Panc1 (cell line): Measurements from ENCODE around the gene DNAJC10. TPM values are rescaled to one million over a fixed set of nuclear protein-coding genes. Genes with fewer than 3 reads are reported as not detected.

Source experiments
- ATAC-seq: fragments of 200-7000 bp; cut with Tn5 transposase; 2 replicates; pipeline ENCODE4 v1.9.1; 2020; ENCODE audit warnings: mild to moderate bottlenecking, moderate library complexity
- BruUV-seq: library from RNA; stranded (reverse); fragments of 400-500 nt; replicated peaks from 2 replicates; lab custom pipeline; 2021; lab: Mats Ljungman, UMichigan
- CTCF ChIA-PET: fragments of 300-600 bp; sonication (Branson Sonifier 250); formaldehyde crosslinking; loops from one replicate; lab custom pipeline; 2022; ENCODE audit warnings: antibody characterized with exemption; lab: Charles Lee
- POLR2A ChIA-PET: fragments of 300-600 bp; sonication (Branson Sonifier 250); formaldehyde crosslinking; loops from one replicate; lab custom pipeline; 2022; ENCODE audit warnings: antibody characterized with exemption; lab: Charles Lee
- DNase-seq: peaks from one replicate; pipeline ENCODE4 v3.0.0-alpha.2; 2010; ENCODE audit warnings: low read depth, low spot score
- H3K27ac ChIP-seq: 2 replicates; pipeline ENCODE4 v1.5.1; 2011; ENCODE audit warnings: mild to moderate bottlenecking, low read length, inconsistent platforms
- H3K27me3 ChIP-seq: fragments of 200-500 bp; sonication (Bioruptor generic); 2 replicates; pipeline ENCODE4 v1.6.0; 2014; ENCODE audit warnings: low read length, inconsistent platforms; ENCODE audit not compliant: control insufficient read depth, insufficient read depth
- H3K36me3 ChIP-seq: fragments of 200-500 bp; sonication (Bioruptor generic); 2 replicates; pipeline ENCODE4 v1.5.1; 2014; ENCODE audit warnings: inconsistent platforms, mild to moderate bottlenecking, low read length, moderate library complexity; ENCODE audit not compliant: control insufficient read depth, insufficient read depth
- H3K4me1 ChIP-seq: 2 replicates; pipeline ENCODE4 v1.5.1; 2011; ENCODE audit warnings: inconsistent platforms, mild to moderate bottlenecking, low read length, moderate library complexity; ENCODE audit not compliant: control insufficient read depth, insufficient read depth
- H3K4me3 ChIP-seq, 2 experiments: 2 replicates each; pipeline ENCODE4 v1.5.1; 2011 to 2012; ENCODE audit warnings: low read depth in 2 of 2, low read length in 2 of 2, mild to moderate bottlenecking in 2 of 2, inconsistent platforms in 1 of 2, moderate library complexity in 1 of 2
- H3K9me3 ChIP-seq: fragments of 200-500 bp; sonication (Bioruptor generic); 2 replicates; pipeline ENCODE4 v1.5.1; 2014; ENCODE audit warnings: low read depth, mild to moderate bottlenecking, inconsistent platforms, low read length, moderate library complexity; ENCODE audit not compliant: control insufficient read depth, insufficient read depth
- CTCF ChIP-seq: fragments of 450-650 bp; IDR thresholded peaks from 2 replicates; pipeline ENCODE4 v1.5.1; 2017; ENCODE audit warnings: mild to moderate bottlenecking
- POLR2AphosphoS5 ChIP-seq: IDR thresholded peaks from 2 replicates; pipeline ENCODE4 v1.6.1; 2012; ENCODE audit warnings: mild to moderate bottlenecking, low read depth, low read length, moderate library complexity
- REST ChIP-seq, 2 experiments: IDR thresholded peaks; 2 replicates each; pipeline ENCODE4 v1.6.1; 2011 to 2012; ENCODE audit warnings: low read depth in 2 of 2, control low read depth in 1 of 2, low read length in 1 of 2, mild to moderate bottlenecking in 1 of 2, moderate library complexity in 1 of 2; ENCODE audit not compliant: insufficient read depth in 1 of 2
- SIN3A ChIP-seq: IDR thresholded peaks from 2 replicates; pipeline ENCODE4 v1.6.1; 2012; ENCODE audit warnings: low read depth, mild to moderate bottlenecking, low read length, moderate library complexity, borderline replicate concordance; ENCODE audit not compliant: insufficient read depth
- TCF7L2 ChIP-seq: IDR thresholded peaks from 2 replicates; pipeline ENCODE4 v1.6.1; 2011; ENCODE audit warnings: mild to moderate bottlenecking, low read depth, low read length, inconsistent platforms
- in situ Hi-C: cut with HindIII; loops from 2 replicates; pipeline ENCODE4 v1.10.0; 2016; ENCODE audit warnings: low sequenced_read_pairs, low pct_unique_long_range_greater_than_20kb
- intact Hi-C: fragments of 100-400 bp; cut with micrococcal nuclease; formaldehyde crosslinking; loops from one replicate; pipeline ENCODE4 v1.10.0; 2022; ENCODE audit not compliant: unreplicated experiment
- total RNA-seq: library from RNA; stranded (reverse); gene quantifications from one replicate; pipeline ENCODE4 v1.2.1, GENCODE V29; 2021; ENCODE audit not compliant: unreplicated experiment

Gene DNAJC10
- total RNA-seq, 1 experiment from 2014 or later: 122 TPM

- no TSS peak for BruUV-seq
- in situ Hi-C loops (no loop called here), intact Hi-C loops (no loop called here)
- TF ChIP-seq CTCF: no peak
- TF ChIP-seq SIN3A: no peak
- TF ChIP-seq POLR2AphosphoS5: no peak
- no peak for TF ChIP-seq REST (IDR thresholded peaks at IDR 0.05; ENCODE audit: insufficient read depth in 1 of 2, low read depth in 2 of 2, low read length in 1 of 2)
- no peak for TF ChIP-seq TCF7L2
- Histone ChIP-seq H3K9me3 (no peaks in the 10 kb centered on the region), H3K27ac (no peak overlapping the region), H3K4me3 (no peak overlapping the region), H3K36me3 (no peaks in the 10 kb centered on the region), H3K27me3 (peaks cover 4% of the 10 kb centered on the region; the same call in 1 of the 2 replicates), H3K4me1 (no peaks in the 10 kb centered on the region)
- DNase-seq: no peak
- no peak for ATAC-seq
- ChIA-PET POLR2A (no interaction called here), CTCF (no interaction called here)
Observed at GRCh38 chr2:182706751-182707150, 9.3 kb upstream of the DNAJC10 start.

GRCh38 chr2:182713601-182714000 is 2.5 kb upstream of the DNAJC10 start:
- in situ Hi-C loops: no loop called here
- BruUV-seq: no TSS peak
- peaks cover 3% of the 10 kb centered on the region; the same call in 1 of the 2 replicates for H3K36me3 ChIP-seq
- TF ChIP-seq CTCF (no peak), SIN3A (no peak), TCF7L2 (no peak), POLR2AphosphoS5 (no peak), REST (IDR thresholded peaks at IDR 0.05; ENCODE audit: insufficient read depth in 1 of 2, low read depth in 2 of 2, low read length in 1 of 2) (no peak)
- H3K27me3 ChIP-seq: no peaks in the 10 kb centered on the region
- H3K4me1 ChIP-seq: peaks cover 14% of the 10 kb centered on the region; the same call in 1 of the 2 replicates
- ATAC-seq (no peak), DNase-seq (no peak)
- H3K4me3 ChIP-seq: no peak overlapping the region
- no peaks in the 10 kb centered on the region for H3K9me3 ChIP-seq
- ChIA-PET CTCF (no interaction called here), POLR2A (no interaction called here)
- intact Hi-C loops: no loop called here
- no peak overlapping the region for H3K27ac ChIP-seq
